T follicular helper cell (primary cell): Measurements from ENCODE around the gene IFIT2.
"Not testable (repeated sequence)": the region's sequence is repeated elsewhere in the genome, so short reads cannot be mapped to it uniquely, and the experiment has no call there.

Source experiments
- DNase-seq: peaks from one replicate; pipeline ENCODE4 v3.0.0-alpha.2; 2020; ENCODE audit warnings: low read depth
- total RNA-seq, 2 experiments: gene quantifications; one replicate each; lab custom pipeline; 2026; lab: John Stamatoyannopoulos, UW

IFIT2 gene, protein sequence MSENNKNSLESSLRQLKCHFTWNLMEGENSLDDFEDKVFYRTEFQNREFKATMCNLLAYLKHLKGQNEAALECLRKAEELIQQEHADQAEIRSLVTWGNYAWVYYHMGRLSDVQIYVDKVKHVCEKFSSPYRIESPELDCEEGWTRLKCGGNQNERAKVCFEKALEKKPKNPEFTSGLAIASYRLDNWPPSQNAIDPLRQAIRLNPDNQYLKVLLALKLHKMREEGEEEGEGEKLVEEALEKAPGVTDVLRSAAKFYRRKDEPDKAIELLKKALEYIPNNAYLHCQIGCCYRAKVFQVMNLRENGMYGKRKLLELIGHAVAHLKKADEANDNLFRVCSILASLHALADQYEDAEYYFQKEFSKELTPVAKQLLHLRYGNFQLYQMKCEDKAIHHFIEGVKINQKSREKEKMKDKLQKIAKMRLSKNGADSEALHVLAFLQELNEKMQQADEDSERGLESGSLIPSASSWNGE
- 55.1 to 68.5 reads per million in 2 experiments for total RNA-seq

DNA sequence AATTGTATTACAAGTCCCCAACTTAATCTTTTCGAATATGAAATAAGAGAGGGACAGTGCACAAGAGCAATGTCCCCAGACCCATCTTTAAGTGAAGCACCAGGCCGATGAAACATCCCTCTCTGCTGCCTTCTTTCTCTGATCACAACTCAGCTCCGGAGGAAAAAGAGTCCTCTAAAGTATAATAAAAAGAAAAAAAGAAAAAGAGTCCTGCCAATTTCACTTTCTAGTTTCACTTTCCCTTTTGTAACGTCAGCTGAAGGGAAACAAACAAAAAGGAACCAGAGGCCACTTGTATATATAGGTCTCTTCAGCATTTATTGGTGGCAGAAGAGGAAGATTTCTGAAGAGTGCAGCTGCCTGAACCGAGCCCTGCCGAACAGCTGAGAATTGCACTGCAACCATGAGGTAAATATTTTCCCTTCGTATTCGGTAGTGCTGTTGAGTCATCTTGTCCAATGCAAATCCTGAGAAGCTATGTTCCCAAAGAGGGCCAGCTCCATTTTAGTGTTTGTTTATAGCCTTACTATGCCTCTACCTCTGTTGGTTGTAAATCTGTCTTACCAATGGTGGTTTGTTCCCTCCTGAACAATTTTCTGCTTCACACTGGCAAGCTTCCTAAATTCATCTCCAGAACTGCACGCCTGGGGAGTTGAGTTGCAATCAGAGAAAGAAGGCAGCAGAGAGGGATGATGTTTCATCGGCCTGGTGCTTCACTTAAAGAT is at the start of gene IFIT2:
TSS of gene IFIT2 (plus strand) at position 326 of the 725 bp plus-strand sequence. CDS start at position 404, 78 bp downstream.
- DNase-seq: no peak

DNA sequence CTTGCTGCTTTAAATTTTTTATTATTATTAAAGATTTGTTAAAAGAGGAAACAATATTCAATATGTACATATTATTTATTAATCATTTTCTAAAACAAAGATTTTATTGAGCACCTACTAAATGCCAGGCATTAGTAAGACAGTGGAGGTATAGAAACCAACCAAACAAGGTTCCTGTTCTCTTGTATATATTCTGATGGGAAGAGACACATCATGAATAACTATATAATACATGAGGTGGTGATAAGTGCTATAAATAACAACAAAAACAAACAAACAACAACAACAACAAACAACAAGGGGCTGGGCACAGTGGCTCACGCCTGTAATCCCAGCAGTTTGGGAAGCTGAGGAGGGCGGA is 49.6 kb upstream of the IFIT2 start:
- no peak for DNase-seq

DNA sequence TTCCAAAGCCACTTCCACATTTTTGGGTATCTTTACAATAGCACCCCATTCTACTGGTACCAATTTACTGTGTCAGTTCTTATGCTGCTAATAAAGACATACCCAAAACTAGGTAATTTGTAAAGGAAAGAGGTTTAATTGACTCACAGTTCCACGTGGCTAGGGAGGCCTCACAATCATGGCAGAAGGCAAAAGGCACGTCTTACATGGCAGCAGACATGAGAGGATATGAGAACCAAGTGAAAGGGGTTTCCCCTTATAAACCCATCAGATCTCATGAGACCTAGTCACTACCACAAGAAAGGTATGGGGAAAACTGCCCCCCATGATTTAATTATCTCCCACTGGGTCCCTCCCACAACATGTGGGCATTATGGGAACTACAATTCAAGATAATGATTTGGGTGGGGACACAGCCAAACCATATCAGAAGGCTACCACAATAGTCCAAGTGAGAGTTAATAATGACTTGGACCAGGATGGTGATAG is 46.7 kb upstream of the IFIT2 start:
- not testable (repeated sequence) for DNase-seq

DNA sequence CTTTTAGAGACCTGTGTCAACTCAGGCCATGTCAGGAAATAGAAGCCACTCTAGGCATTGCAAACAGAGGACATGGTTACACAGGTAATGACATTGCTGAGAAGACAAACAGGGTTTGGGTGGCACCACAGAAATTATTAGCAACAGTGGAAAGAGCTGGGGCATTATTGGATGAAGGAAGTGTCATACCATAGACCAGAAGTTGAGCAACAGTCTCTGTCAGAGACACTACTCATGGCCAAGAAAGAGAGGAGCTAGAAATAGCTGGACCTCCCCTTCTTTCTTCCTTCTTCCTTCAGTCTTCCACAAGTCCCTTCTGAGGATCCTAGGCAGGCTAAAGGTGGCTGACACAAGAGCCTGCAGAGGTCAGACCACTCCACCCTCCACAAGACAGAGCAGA is 46.1 kb upstream of the IFIT2 start:
- DNase-seq: no peak

DNA sequence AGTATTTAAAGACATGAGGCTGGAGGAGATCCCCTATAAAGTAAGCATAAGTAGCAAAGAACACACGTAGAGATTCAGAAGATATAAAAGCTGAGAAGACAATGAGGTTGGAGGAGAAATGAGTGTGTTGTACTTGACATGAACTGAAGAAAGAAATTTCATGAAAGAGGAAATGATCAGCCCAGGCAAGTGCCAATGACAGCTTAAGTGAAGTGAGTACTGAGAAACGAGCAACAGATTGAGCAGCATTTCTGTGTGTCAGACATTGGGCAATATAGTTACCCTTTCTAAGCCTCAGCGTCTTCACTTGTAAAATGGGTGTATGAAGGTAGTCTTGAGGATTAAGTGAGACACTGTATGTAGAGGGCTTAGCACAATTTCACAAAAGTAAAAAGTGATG is 45.5 kb upstream of the IFIT2 start:
- no peak for DNase-seq

DNA sequence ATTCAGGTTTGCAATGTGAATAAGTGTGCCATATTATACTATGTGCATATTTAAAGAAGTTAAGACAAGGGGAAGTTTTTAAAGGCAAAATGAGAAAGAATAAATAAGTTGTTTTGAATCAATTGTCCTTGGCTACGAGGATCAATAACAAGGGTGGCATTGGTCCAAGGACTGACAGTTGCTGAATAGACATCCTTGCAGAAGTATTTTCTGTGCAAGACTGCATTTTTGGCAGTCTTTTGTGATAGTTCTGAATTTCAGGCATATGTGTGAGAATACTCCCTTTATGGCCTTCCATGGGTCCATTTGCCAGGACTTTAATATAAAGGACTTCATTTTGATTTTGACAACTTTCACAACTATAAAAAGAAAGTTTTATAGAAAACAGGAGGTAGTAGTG is 44.9 kb upstream of the IFIT2 start:
- DNase-seq: no peak

DNA sequence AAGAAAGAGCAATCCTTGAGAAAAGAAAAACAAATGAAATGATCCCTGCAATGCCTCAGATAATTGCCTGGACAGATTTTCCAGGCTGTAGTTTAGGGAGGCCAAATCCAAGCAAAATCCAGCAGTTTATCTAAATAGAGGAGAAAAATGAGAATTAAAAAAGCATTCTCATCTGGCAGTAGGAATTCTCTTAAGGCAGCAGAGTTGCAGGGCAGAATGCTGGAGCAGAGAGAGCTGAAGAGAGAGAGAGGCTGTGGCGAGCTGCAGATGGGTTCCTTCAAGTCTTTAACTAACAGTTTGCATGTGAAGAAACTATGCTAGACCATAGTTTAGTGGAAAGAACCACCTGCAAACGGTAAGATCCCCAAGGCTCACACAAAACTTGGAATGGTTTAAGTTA is 44.3 kb upstream of the IFIT2 start:
- DNase-seq: no peak

DNA sequence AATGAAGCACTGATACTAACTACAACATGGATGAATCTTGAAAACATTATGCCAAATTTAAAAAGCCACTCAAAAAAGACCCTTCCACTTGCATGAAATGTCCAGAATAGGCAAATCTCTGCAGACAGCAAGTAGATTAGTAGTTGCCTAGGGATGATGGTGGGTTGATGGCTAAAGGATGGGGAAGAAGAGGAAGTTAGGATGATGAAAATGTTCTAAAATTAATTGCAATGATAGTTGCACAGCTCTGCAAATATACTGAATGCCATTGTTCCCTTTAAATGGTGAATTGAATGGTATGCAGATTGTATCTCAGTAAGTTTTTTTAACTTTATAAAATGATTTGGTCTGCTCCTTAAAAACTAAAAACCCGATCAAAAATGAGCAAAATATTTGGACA is 43.0 kb upstream of the IFIT2 start:
- no peak for DNase-seq

DNA sequence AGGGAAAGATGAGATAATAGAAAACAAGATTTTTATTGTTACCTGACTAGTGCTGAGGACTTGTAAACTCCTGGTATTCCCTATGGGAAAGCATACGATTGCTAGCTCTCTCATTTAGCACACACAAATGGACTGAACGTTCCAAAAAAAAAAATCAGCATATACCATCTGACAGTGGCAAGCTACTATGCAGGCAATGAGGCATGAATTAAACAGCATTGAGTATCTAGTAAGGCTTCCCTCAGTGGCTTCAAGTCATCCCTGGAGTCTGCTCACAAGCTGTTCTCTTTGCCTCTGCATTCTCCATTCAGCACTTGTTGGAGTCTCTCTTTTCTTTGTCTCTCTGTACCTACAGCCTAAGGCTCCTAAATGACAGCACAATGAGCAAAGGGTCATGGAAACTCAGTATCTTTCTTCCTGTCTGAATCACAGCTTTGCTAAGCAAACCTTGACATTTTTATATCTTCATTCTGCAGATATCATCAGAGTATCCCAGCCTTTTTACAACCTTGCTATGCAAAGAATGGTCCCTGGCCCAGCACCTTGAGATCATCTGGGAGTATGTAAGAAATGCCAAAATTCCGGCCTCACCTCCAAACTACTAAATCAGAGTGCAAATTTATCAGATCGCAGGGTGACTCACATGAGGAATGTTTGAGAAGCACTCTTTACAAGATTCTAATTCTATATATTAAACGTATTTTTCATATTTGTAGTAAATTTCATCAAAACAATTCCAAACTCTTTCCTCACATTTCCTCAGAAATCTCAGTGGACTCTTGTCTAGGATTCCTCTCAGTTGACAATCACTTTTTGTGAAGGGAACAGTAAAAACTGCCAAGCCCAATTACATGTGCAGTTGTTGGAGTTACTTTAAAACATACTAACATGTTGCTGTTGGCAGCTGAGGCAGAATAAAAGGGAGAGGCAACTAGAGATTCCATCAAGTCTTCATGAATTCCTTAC is 39.5 kb upstream of the IFIT2 start:
- DNase-seq: no peak

DNA sequence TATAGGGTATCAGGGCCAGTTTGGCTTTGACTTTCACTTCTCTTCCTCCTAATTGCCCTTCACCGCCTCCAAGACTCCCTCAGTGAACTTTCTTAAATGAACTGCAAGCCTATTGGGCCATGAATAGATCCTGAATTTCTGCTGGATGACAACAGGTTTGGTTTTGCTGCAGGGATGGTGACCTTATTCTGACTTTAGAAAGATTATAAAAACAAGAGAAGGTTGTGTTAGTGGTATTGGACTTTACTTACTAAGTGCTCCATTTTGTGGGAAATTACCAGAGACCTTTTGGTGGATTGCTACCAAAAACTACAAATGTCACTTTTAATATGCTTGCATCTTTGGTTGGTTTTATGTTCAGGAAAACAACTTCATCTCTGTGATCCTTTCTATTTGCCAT is 38.8 kb upstream of the IFIT2 start:
- no peak for DNase-seq

DNA sequence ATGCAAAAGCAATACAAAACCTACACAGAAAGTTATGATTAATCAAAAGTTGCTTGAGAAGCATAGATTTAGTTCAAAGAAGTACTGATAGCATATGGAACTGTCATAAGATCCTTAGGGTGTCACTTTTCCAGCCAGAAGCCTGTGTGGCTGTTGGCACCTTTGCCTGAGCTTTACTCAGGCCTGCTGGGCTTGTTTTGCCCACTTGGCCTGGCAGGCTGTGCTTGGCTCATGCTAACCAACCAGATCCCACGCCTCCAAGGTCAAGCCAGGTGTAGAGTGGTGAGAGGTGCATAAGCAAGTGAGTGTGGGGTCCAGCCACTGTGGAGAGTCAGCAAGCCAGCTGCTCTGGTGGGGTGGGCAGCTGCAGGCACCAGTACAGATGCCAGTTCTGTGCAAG is 38.3 kb upstream of the IFIT2 start:
- DNase-seq: no peak

DNA sequence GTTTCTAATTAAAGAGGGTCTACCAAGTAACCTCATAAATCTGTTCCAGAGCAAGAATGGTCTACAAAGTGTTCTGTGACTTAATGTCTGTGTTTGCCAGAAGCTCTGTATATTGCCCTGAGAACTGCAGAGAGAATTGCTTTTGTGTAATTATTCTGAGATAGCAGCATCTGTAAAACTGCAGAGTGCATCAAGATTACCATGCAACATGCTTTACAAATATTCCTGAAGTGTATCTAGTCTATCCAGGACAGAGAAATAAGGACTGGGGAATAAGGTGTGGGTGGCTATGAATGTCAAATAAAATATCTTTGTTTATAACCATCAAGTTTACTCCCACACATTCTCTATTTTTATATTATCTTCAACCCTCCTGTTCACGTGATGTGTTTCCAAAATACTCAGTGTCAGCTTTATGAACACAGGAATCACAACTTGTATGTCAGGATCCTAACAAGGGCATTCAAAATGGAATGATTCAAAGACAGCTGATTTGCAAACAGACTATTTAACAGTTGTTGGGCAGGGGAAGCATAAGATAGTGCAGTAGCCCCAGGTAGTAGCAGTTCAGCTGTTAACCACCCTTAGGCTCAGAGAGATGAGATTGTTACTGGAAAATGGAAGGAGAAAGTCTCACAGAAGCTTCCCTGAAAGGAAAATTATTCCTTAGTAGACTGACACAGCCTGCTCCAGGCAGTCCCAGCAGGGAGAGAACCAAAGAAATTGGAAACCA is 35.0 kb upstream of the IFIT2 start:
- no peak for DNase-seq

DNA sequence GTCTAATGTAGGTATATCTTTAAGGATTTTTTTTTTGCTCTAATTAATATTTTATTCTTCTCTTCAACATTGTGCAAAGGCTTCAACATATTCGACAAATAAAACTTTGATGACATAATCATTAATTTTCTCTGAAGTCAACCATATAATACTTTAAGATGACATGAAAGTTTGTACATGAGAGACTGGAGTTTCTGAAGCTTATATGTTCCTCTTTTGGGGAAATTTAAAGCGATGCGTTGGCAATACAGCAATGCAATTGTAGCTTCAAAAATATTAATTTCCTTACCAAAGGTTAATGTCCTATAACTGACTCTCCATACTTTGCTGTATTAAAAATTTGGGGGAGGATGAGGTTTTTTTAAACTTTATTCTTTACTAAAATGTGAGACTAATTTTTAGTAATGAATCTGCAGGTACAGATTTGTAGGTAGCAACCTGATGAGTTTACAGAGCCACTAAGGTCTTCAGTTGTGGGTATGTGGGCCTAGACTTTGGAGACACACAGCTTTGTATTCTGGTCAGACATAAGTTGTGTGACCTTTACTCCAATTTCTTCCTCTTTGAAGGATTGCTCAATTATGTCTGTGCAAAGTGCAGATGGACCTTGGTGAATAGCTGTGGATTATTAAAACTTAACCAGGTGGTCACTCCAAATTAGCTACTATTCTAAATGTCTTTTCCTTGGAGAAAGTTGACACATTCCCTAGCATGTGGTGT is 32.3 kb upstream of the IFIT2 start:
- DNase-seq: no peak

DNA sequence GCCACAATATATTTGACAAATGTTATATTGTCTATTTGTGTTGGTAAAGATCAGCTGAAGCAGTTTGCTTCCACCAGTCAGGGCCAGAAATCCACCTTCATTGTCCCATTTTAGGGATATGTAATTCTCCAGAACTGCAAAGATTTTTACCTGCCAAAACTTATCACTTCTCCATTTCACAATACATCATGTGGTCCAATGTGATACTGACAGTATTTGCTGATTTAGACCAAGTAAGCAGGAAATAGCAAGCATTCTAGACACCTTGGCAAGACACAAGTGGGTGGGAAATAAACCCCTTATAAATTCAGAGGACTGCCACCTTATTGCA is 31.7 kb upstream of the IFIT2 start:
- DNase-seq: no peak

DNA sequence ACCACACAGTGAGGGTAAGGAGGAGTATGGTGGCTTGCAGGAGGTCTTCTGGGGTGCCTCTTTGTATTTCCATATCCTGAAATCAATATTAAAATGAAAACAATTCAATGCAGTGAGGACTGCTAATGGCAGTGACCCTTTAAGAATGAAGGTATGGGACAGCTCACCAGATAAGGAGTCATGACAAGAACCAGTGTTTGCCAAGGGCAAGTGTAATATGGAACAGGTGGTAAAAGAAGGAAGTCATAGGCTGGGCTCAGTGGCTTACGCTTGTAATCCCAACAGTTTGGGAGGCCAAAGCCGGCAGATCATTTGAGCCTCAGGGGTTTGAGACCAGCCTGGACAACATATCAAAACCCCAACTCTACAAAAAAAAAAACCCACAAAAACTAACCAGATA is 30.3 kb upstream of the IFIT2 start:
- DNase-seq: no peak

DNA sequence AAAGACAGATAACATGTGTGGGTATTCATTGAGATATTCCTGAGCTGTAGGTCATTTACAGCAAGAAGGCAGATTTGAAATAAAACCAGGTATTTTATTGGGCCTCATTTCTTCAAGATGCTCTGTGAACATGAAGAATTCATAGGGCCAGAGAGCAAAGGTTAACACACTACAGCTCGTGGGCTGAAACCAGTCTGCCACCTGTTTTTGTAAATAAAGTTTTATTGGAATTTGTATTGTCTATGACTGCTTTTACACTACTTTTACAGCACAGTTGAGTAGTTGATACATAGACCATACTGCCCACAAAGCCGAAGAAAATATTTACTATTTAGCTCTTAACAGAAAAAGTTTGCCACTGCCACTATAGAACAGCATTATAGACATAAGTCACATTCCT is 28.2 kb upstream of the IFIT2 start:
- DNase-seq: no peak

DNA sequence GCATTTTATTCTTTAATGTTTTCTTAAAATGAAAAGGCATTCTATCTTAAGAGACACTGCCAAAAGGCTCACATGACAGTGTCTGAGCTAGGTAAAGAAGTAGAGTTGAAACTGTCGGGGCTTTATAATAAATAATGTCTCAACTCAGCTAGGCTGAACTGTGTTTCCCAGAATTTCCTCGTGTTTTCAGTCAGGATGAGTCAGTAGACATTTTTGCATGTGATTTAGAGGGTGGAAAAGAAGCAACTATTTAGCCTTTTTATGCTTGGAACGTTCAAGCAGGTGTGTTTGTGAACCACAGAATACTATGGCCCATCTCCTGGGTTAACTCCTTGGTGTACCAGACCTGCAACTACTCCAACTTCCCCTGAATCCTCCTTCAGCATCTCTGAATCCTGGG is 26.9 kb upstream of the IFIT2 start:
- no peak for DNase-seq

DNA sequence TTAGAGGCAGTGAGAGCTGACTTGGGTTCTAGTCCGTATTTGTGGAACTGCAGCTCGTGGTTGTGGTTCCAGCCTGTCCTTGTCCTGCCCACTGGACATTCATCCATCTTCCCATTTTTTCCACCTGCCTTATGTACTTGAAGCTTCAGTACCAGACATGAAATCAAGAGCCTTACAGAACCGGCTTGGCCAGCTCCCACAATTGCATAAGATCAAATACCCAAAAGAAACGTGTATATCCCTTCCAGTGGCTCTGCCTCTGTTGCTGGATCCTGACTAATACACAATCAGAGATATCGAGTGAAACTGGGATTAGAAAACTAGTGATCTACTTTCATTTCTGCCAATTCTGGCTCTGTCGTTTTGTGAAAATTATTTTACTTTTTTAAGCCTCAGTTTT is 26.5 kb upstream of the IFIT2 start:
- no peak for DNase-seq

DNA sequence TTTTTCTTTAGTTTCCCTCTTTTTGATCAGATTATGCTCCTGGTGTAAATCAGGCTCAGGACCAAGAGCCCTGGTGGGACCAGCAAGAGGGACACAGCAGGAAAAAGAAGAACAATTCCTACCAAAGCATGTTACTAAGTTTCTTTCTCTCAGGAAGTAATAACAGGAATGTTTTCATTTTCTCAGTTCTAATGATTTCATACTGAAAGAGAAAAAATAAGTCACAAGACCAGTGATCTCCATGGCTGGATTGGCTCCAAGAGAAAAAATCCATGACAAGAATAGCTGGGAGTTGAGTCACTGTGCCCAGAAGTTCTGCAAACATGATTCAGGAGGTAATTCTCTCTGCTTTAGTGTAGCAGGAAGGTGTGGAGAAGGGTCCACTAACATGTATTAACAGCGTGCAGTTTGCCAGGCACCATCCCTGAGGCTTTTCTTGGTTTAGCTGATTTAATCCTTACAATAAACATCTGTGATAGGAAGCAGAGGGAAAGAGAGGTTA is 23.8 kb upstream of the IFIT2 start:
- no peak for DNase-seq

DNA sequence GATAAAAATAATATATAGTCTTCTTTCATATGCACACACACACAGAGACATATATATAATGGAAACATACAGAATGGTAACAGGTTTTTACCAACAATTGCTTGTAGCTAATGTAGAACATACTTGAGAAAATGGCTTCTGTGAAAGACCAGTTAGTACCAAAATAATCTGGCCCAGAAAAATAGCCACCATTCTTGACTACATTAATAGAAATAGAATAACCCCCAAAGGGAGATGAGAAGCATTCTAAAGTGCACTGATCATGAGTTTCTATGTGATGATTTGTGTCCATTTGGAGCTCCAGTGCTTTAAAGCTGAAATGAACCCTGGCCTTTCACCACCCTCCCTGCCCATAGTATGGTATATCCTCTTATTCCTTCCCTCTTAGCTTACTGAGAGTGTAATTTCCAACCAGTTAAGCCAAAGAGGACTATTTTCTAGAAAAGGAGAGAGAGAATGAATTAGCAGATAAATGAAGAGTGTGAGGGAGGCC is 22.9 kb upstream of the IFIT2 start:
- no peak for DNase-seq
